Measurements from ENCODE around the gene CLSTN2. TPM values are rescaled to one million over a fixed set of nuclear protein-coding genes. Genes with fewer than 3 reads are reported as not detected.

CLSTN2 gene
- total RNA-seq, 1 experiment from 2014 or later, result not detected

- no peak for TF ChIP-seq EZH2 (IDR thresholded peaks at IDR 0.05; ENCODE audit: low read depth)
- TF ChIP-seq CTCF (conservative IDR thresholded peaks at IDR 0.05), result no peak
- H3K4me3 ChIP-seq, result no peak overlapping the region
- intact Hi-C loops (cut with micrococcal nuclease; ENCODE audit: unreplicated experiment), result no loop called here
- H4K20me1 ChIP-seq (ENCODE audit: insufficient read depth), result no peaks in the 10 kb centered on the region
- H3F3A ChIP-seq (ENCODE audit: insufficient read depth, low read depth), result no peaks in the 10 kb centered on the region
- H3K79me2 ChIP-seq (ENCODE audit: low read depth), result no peaks in the 10 kb centered on the region
- no peaks in the 10 kb centered on the region for H3K36me3 ChIP-seq (ENCODE audit: low read depth)
- BruUV-seq (replicated peaks), result no TSS peak
- H3K9me2 ChIP-seq (ENCODE audit: insufficient read depth), result no peaks in the 10 kb centered on the region
- no peak overlapping the region for H2AFZ ChIP-seq
- H3K27ac ChIP-seq, result no peak overlapping the region
- ChIA-PET POLR2A (ENCODE audit: unreplicated experiment) (no interaction called here), CTCF (no interaction called here)
- no peaks in the 10 kb centered on the region for H3K4me1 ChIP-seq (replicated peaks; ENCODE audit: insufficient read depth)
- H3K27me3 ChIP-seq (ENCODE audit: insufficient read depth, low read depth), result no peaks in the 10 kb centered on the region
- H3K9me3 ChIP-seq (ENCODE audit: insufficient read depth, low read depth), result no peaks in the 10 kb centered on the region
- no peak for DNase-seq
- no peak overlapping the region for H3K4me2 ChIP-seq
Observed at GRCh38 chr3:140370686-140371085, 435.7 kb downstream of the CLSTN2 start.

- POLR2A ChIA-PET (ENCODE audit: unreplicated experiment), result interaction anchor here (0.7 kb wide), 1 partner anchor 182 kb away, joined by 5 read pairs; no protein-coding TSS in a partner anchor
- no TSS peak for BruUV-seq (replicated peaks)
- Histone ChIP-seq H3K9me3 (ENCODE audit: insufficient read depth, low read depth) (no peaks in the 10 kb centered on the region), H3K27me3 (ENCODE audit: insufficient read depth, low read depth) (no peaks in the 10 kb centered on the region), H3K79me2 (ENCODE audit: low read depth) (no peaks in the 10 kb centered on the region), H4K20me1 (ENCODE audit: insufficient read depth) (no peaks in the 10 kb centered on the region), H3F3A (ENCODE audit: insufficient read depth, low read depth) (no peaks in the 10 kb centered on the region), H3K9me2 (ENCODE audit: insufficient read depth) (no peaks in the 10 kb centered on the region), H3K4me3 (no peak overlapping the region), H3K4me1 (replicated peaks; ENCODE audit: insufficient read depth) (no peaks in the 10 kb centered on the region), H3K27ac (no peak overlapping the region), H3K4me2 (no peak overlapping the region), H3K36me3 (ENCODE audit: low read depth) (no peaks in the 10 kb centered on the region), H2AFZ (no peak overlapping the region)
- no peak for TF ChIP-seq EZH2 (IDR thresholded peaks at IDR 0.05; ENCODE audit: low read depth)
- no peak for TF ChIP-seq CTCF (conservative IDR thresholded peaks at IDR 0.05)
- CTCF ChIA-PET, result no interaction called here
- intact Hi-C loops (cut with micrococcal nuclease; ENCODE audit: unreplicated experiment), result no loop called here
- DNase-seq, result no peak
Observed at GRCh38 chr3:140373234-140373633, 438.2 kb downstream of the CLSTN2 start.

- H2AFZ ChIP-seq, result no peak overlapping the region
- H3K4me2 ChIP-seq, result no peak overlapping the region
- ChIA-PET CTCF (no interaction called here), POLR2A (ENCODE audit: unreplicated experiment) (no interaction called here)
- DNase-seq, result no peak
- no peaks in the 10 kb centered on the region for H3K9me3 ChIP-seq (ENCODE audit: insufficient read depth, low read depth)
- no peaks in the 10 kb centered on the region for H3K4me1 ChIP-seq (replicated peaks; ENCODE audit: insufficient read depth)
- H4K20me1 ChIP-seq (ENCODE audit: insufficient read depth), result no peaks in the 10 kb centered on the region
- H3K79me2 ChIP-seq (ENCODE audit: low read depth), result no peaks in the 10 kb centered on the region
- TF ChIP-seq CTCF (conservative IDR thresholded peaks at IDR 0.05) (no peak), EZH2 (IDR thresholded peaks at IDR 0.05; ENCODE audit: low read depth) (no peak)
- H3K27me3 ChIP-seq (ENCODE audit: insufficient read depth, low read depth), result no peaks in the 10 kb centered on the region
- intact Hi-C loops (cut with micrococcal nuclease; ENCODE audit: unreplicated experiment), result no loop called here
- H3K27ac ChIP-seq, result no peak overlapping the region
- BruUV-seq (replicated peaks), result no TSS peak
- no peaks in the 10 kb centered on the region for H3F3A ChIP-seq (ENCODE audit: insufficient read depth, low read depth)
- no peaks in the 10 kb centered on the region for H3K36me3 ChIP-seq (ENCODE audit: low read depth)
- H3K4me3 ChIP-seq, result no peak overlapping the region
- H3K9me2 ChIP-seq (ENCODE audit: insufficient read depth), result no peaks in the 10 kb centered on the region
Observed at GRCh38 chr3:140375002-140375401, 440.0 kb downstream of the CLSTN2 start.

Measured in PC-9 (cell line).